BLaER1 treated with 17β-estradiol and CSF1 and Interleukin-3, amounts not matched to agents 10 nM and 100 nM (cell line): Measurements from ENCODE around the gene TET1.
A peak's percentile ranks its signal among the peaks of the same experiment; 100 is the strongest.
"Not testable (repeated sequence)": the region's sequence is repeated elsewhere in the genome, so short reads cannot be mapped to it uniquely, and the experiment has no call there.

Source experiments
- H3K27ac ChIP-seq, 11 experiments: shearing (Covaris generic); formaldehyde crosslinking; 2 replicates each; pipeline ENCODE4 v1.8.1; 2022
- H3K27me3 ChIP-seq, 11 experiments: shearing (Covaris generic); formaldehyde crosslinking; 2 replicates each; pipeline ENCODE4 v1.8.1; 2022
- H3K36me3 ChIP-seq, 11 experiments: shearing (Covaris generic); formaldehyde crosslinking; 2 replicates each; pipeline ENCODE4 v1.8.1; 2022
- H3K4me1 ChIP-seq, 10 experiments: shearing (Covaris generic); formaldehyde crosslinking; 2 replicates each; pipeline ENCODE4 v1.8.1; 2022
- H3K4me2 ChIP-seq, 11 experiments: shearing (Covaris generic); formaldehyde crosslinking; 2 replicates each; pipeline ENCODE4 v1.8.1; 2022
- H3K4me3 ChIP-seq, 10 experiments: shearing (Covaris generic); formaldehyde crosslinking; 2 replicates each; pipeline ENCODE4 v1.8.1; 2022
- H3K9ac ChIP-seq, 11 experiments: shearing (Covaris generic); formaldehyde crosslinking; 2 replicates each; pipeline ENCODE4 v1.8.1; 2022
- H3K9me3 ChIP-seq, 11 experiments: shearing (Covaris generic); formaldehyde crosslinking; replicated peaks in 1 of 11; 2 replicates each; pipeline ENCODE4 v1.8.1; 2022
- H4K20me1 ChIP-seq, 11 experiments: shearing (Covaris generic); formaldehyde crosslinking; 2 replicates each; pipeline ENCODE4 v1.8.1; 2022
- Cebpa-rat ChIP-seq, 11 experiments: shearing (Covaris generic); IDR thresholded peaks; 2 replicates each; pipeline ENCODE4 v1.8.1; 2022

TET1 gene

DNA sequence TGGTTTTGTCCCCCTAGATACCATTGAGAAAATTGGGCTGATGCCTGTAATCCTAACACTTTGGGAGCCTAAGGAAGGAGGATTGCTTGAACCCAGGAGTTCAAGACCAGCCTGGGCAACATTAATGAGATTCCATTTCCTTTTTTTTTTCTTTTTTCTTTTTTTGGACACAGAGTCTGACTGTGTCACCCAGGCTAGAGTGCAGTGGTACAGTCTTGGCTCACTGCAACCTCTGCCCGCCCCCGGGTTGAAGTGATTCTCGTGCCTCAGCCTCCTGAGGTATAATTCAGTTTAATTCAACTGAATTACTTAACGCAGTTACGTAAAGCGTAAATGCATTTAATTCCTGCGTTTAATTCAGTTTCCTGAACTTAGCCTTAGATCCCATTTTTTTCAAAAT is 174.2 kb downstream of the TET1 start:
- H3K4me3 ChIP-seq, result no peak overlapping the region
- no peak overlapping the region for H3K9ac ChIP-seq
- H3K4me2 ChIP-seq, result no peak overlapping the region
- H3K4me1 ChIP-seq, result no peaks in the 10 kb centered on the region
- TF ChIP-seq Cebpa-rat (IDR thresholded peaks at IDR 0.05), result no peak
- H4K20me1 ChIP-seq, result peaks cover 45 to 100% (median 88%) of the 10 kb centered on the region in 11 experiments
- H3K27me3 ChIP-seq, result no peaks in the 10 kb centered on the region
- peaks cover 99 to 100% (median 100%) of the 10 kb centered on the region in 11 experiments for H3K36me3 ChIP-seq
- no peaks in the 10 kb centered on the region for H3K9me3 ChIP-seq
- H3K27ac ChIP-seq, result no peak overlapping the region

GRCh38 chr10:68735119-68735518 is 175.0 kb downstream of the TET1 start:
- no peaks in the 10 kb centered on the region for H3K27me3 ChIP-seq
- H4K20me1 ChIP-seq, result peaks cover 45 to 99% (median 87%) of the 10 kb centered on the region in 11 experiments
- no peak overlapping the region for H3K9ac ChIP-seq
- no peak overlapping the region for H3K27ac ChIP-seq
- TF ChIP-seq Cebpa-rat (IDR thresholded peaks at IDR 0.05), result 0 out of 22 replicates have a peak, but pooled peaks of 1 of the 11 experiments have one; percentile 36
- peaks cover 99 to 100% (median 100%) of the 10 kb centered on the region in 11 experiments for H3K36me3 ChIP-seq
- no peaks in the 10 kb centered on the region for H3K9me3 ChIP-seq
- H3K4me3 ChIP-seq, result no peak overlapping the region
- no peak overlapping the region for H3K4me2 ChIP-seq
- H3K4me1 ChIP-seq, result no peaks in the 10 kb centered on the region

DNA sequence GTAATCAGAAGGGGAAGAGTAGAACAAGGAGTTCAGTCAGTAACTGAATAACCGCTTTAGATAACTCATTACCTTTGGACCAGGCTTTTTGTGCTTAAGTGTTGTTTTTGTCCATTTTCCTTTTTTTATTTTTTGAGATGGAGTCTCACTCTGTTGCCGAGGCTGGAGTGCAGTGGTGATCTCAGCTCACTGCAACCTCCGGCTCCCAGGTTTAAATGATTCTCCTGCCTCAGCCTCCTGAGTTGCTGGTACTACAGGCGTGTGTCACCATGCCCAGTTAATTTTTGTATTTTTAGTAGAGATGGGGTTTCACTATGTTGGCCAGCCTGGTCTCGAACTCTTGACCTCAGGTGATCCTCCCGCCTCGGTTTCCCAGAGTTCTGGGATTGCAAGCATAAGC is 175.6 kb downstream of the TET1 start:
- not testable (repeated sequence) for H3K4me3 ChIP-seq, H3K27ac ChIP-seq, H3K27me3 ChIP-seq, H3K9ac ChIP-seq, H3K4me2 ChIP-seq, H3K4me1 ChIP-seq, H3K9me3 ChIP-seq
- Histone ChIP-seq H4K20me1 (peaks cover 41 to 99% (median 85%) of the 10 kb centered on the region in 11 experiments), H3K36me3 (peaks cover 99 to 100% (median 100%) of the 10 kb centered on the region in 11 experiments)

GRCh38 chr10:68740676-68741075 is 180.5 kb downstream of the TET1 start:
- Histone ChIP-seq H4K20me1 (peaks cover 12 to 82% (median 51%) of the 10 kb centered on the region in 11 experiments; a peak in 19 of 22 replicates), H3K36me3 (peaks cover 95 to 100% (median 100%) of the 10 kb centered on the region in 11 experiments)
- not testable (repeated sequence) for H3K9ac ChIP-seq, H3K27ac ChIP-seq, H3K27me3 ChIP-seq, H3K9me3 ChIP-seq, H3K4me3 ChIP-seq, H3K4me1 ChIP-seq, H3K4me2 ChIP-seq

DNA sequence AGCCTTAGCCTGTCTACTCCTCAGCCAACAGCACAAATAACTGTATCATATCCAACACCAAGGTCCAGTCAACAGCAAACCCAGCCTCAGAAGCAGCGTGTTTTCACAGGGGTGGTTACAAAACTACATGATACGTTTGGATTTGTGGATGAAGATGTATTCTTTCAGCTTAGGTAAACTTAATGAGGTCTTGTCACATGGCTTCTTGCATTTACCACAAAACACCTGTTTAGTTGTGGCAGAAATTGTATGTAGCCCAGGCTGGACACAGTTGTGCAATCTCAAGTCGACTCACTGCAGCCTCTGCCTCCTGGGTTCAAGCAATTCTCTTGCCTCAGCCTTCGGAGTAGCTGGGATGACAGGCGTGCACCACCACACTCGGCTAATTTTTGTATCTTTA is 182.3 kb downstream of the TET1 start:
- Histone ChIP-seq H3K27ac (no peak overlapping the region), H4K20me1 (peaks cover 5 to 71% (median 40%) of the 10 kb centered on the region in 11 experiments; a peak in 20 of 22 replicates), H3K4me3 (no peak overlapping the region), H3K9me3 (no peaks in the 10 kb centered on the region), H3K4me1 (no peaks in the 10 kb centered on the region), H3K4me2 (no peak overlapping the region), H3K27me3 (no peaks in the 10 kb centered on the region), H3K36me3 (peaks cover 95 to 100% (median 100%) of the 10 kb centered on the region in 11 experiments), H3K9ac (0 out of 22 replicates have a peak overlapping the region, but pooled peaks of 1 of the 11 experiments have one; percentile 17)
- no peak for TF ChIP-seq Cebpa-rat (IDR thresholded peaks at IDR 0.05)
